Measurements from ENCODE around the gene NABP2.

Gene NABP2

GRCh38 chr12:56213878-56214277 is 10.3 kb upstream of the NABP2 start:
- DNase-seq, result no peak

- no peak for DNase-seq
Observed at GRCh38 chr12:56216461-56216860, 7.7 kb upstream of the NABP2 start.

- no peak for DNase-seq
Observed at GRCh38 chr12:56219840-56220239, 4.3 kb upstream of the NABP2 start.

GRCh38 chr12:56220611-56221231 is 3.4 kb upstream of the NABP2 start:
- no peak for DNase-seq

GRCh38 chr12:56221232-56221756 is 2.8 kb upstream of the NABP2 start:
- no peak for DNase-seq

GRCh38 chr12:56221757-56222530 is 2.2 kb upstream of the NABP2 start, which contains the start of gene RNF41:
Gene RNF41 (minus strand): TSS chr12:56221922. CDS start chr12:56214047, 7,875 bp downstream.
- DNase-seq, result peak; percentile 88

- no peak for DNase-seq
Observed at GRCh38 chr12:56222531-56222895, 1.6 kb upstream of the NABP2 start.

GRCh38 chr12:56223571-56224101 is 506 bp upstream of the NABP2 start:
- DNase-seq, result no peak

GRCh38 chr12:56224954-56225353 is 812 bp downstream of the NABP2 start:
- no peak for DNase-seq

- DNase-seq, result no peak
Observed at GRCh38 chr12:56229082-56229481, 4.9 kb downstream of the NABP2 start.

- no peak for DNase-seq
Observed at GRCh38 chr12:56229916-56230431, 5.8 kb downstream of the NABP2 start, which contains the start of gene SLC39A5. Gene SLC39A5 (plus strand): TSS chr12:56230051. CDS start chr12:56231275, 1,224 bp downstream.

GRCh38 chr12:56230432-56231183 is 6.5 kb downstream of the NABP2 start:
- DNase-seq, result no peak

- DNase-seq, result no peak
Observed at GRCh38 chr12:56231184-56231582, 7.0 kb downstream of the NABP2 start.

GRCh38 chr12:56234746-56235436 is 10.7 kb downstream of the NABP2 start:
- no peak for DNase-seq

GRCh38 chr12:56236091-56236490 is 11.9 kb downstream of the NABP2 start:
- DNase-seq, result no peak

- no peak for DNase-seq
Observed at GRCh38 chr12:56236985-56237384, 12.8 kb downstream of the NABP2 start.

GRCh38 chr12:56237552-56237951 is 13.4 kb downstream of the NABP2 start:
- no peak for DNase-seq

- no peak for DNase-seq
Observed at GRCh38 chr12:56241424-56242303, 17.5 kb downstream of the NABP2 start.

GRCh38 chr12:56242986-56243385 is 18.8 kb downstream of the NABP2 start:
- DNase-seq, result no peak

- no peak for DNase-seq
Observed at GRCh38 chr12:56243731-56244181, 19.6 kb downstream of the NABP2 start.

GRCh38 chr12:56244494-56244893 is 20.4 kb downstream of the NABP2 start:
- no peak for DNase-seq
